Measurements from ENCODE around the gene AP5B1. TPM values are rescaled to one million over a fixed set of nuclear protein-coding genes. Genes with fewer than 3 reads are reported as not detected.
"Not testable (repeated sequence)": the region's sequence is repeated elsewhere in the genome, so short reads cannot be mapped to it uniquely, and the experiment has no call there.

AP5B1 gene
- total and polyA plus RNA-seq, 8 donors = 3.6 to 44.9 (median 12.4) TPM

DNA sequence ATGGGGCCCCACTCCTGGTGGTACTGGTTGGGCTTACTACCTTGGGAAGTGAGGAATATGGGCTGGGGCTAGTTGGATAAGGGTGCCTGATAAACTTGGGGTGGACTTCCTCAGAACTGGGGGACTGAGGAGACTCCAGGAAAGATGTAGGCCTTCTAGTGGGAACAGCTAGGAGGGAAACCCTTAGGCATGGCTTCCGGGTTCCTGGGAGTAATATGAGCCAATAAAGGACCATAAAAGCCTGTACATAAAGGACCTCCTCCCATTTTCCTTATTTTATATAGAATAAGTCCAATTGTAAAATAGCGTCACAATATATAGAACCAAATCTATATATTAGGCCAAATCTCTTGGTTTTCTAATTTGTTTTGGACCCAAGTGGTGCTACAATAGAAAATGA lies 41.8 kb downstream of the AP5B1 start:
- Histone ChIP-seq H3K9me3 (no peaks in the 10 kb centered on the region), H3K36me3 (no peaks in the 10 kb centered on the region), H3K4me1 (no peaks in the 10 kb centered on the region), H3K4me3 (no peak overlapping the region), H3K27ac (no peak overlapping the region), H3K27me3 (peaks cover 0 to 15% (median 0%) of the 10 kb centered on the region in 3 donors)
- no peak for DNase-seq
- TF ChIP-seq POLR2AphosphoS5 (IDR thresholded peaks at IDR 0.05) (no peak), POLR2A (IDR thresholded peaks at IDR 0.05) (no peak)
- intact Hi-C loops (cut with DNase I; ENCODE audit: low total_unique reads) = no loop called here
- WGBS, 5 donors = 79 to 94% (median 85%) methylated on average over 2 of the region's 2 CpGs

DNA sequence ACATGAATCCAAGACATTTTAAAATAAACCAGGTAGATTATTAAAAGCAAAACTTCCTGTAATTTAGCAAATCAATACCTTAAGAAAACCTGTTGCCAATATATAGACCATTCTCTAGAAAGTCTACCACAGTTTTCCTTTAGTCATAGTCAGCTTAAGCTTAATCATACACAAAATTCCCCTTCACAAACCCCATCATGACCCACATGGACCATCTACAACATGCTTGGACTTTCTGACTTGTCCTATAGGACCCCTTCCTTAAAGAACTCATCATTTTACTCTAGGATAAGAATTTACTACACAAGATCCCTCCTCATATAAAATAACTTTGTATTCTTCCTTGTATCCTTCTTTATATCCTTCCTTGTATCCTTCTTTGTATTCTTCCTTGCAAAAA lies 44.0 kb downstream of the AP5B1 start:
- H3K36me3 ChIP-seq = no peaks in the 10 kb centered on the region
- no peaks in the 10 kb centered on the region for H3K4me1 ChIP-seq
- TF ChIP-seq, protein P1, sequence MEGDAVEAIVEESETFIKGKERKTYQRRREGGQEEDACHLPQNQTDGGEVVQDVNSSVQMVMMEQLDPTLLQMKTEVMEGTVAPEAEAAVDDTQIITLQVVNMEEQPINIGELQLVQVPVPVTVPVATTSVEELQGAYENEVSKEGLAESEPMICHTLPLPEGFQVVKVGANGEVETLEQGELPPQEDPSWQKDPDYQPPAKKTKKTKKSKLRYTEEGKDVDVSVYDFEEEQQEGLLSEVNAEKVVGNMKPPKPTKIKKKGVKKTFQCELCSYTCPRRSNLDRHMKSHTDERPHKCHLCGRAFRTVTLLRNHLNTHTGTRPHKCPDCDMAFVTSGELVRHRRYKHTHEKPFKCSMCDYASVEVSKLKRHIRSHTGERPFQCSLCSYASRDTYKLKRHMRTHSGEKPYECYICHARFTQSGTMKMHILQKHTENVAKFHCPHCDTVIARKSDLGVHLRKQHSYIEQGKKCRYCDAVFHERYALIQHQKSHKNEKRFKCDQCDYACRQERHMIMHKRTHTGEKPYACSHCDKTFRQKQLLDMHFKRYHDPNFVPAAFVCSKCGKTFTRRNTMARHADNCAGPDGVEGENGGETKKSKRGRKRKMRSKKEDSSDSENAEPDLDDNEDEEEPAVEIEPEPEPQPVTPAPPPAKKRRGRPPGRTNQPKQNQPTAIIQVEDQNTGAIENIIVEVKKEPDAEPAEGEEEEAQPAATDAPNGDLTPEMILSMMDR (IDR thresholded peaks at IDR 0.05) = no peak
- TF ChIP-seq POLR2A (IDR thresholded peaks at IDR 0.05) (no peak), EP300 (IDR thresholded peaks at IDR 0.05) (no peak), POLR2AphosphoS5 (IDR thresholded peaks at IDR 0.05) (no peak)
- H3K4me3 ChIP-seq = no peak overlapping the region
- no peak for DNase-seq
- peaks cover 0 to 12% (median 0%) of the 10 kb centered on the region in 3 donors for H3K27me3 ChIP-seq
- no peaks in the 10 kb centered on the region for H3K9me3 ChIP-seq
- no peak overlapping the region for H3K27ac ChIP-seq
- intact Hi-C loops (cut with DNase I; ENCODE audit: low total_unique reads) = no loop called here

DNA sequence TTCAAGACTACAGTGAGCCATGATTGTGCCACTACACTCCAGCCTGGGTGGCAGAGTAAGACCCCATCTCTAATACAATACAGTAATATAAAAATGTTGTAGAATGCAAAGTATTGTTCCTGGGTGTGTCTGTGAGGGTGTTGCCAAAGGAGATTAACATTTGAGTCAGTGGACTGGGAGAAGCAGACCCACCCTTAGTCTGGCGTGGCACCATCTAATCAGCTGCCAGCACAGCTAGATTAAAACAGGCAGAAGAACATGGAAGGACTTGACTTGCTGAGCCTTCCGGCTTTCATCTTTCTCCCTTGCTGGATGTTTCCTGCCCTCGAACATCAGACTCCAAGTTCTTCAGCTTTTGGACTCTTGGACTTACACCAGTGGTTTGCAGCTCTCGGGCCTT lies 45.7 kb downstream of the AP5B1 start:
- intact Hi-C loops (cut with DNase I; ENCODE audit: low total_unique reads) = not testable (repeated sequence)

DNA sequence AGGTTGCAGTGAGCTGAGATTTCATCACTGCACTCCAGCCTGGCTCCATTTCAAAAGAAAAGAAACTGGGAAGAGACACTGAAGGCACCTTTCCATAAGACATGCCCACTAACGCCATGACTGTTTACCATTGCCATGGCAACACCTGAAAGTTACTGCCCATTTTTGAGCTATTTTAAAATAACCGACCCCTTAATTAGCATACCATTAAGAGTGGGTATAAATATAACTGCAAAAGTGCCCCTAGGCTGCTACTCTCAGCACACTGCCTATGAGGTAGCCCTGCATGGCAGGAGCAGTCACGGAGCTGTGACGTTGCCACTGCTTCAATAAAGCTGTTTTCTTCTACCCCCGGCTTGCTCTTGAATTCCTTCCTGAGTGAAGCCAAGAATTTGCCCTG lies 50.3 kb downstream of the AP5B1 start:
- no peak overlapping the region for H3K4me3 ChIP-seq
- no peak overlapping the region for H3K27ac ChIP-seq
- H3K36me3 ChIP-seq = no peaks in the 10 kb centered on the region
- TF ChIP-seq, protein P1 (IDR thresholded peaks at IDR 0.05) = no peak
- TF ChIP-seq EP300 (IDR thresholded peaks at IDR 0.05) (no peak), POLR2A (IDR thresholded peaks at IDR 0.05) (no peak), POLR2AphosphoS5 (IDR thresholded peaks at IDR 0.05) (no peak)
- intact Hi-C loops (cut with DNase I; ENCODE audit: low total_unique reads) = no loop called here
- H3K9me3 ChIP-seq = no peaks in the 10 kb centered on the region
- H3K27me3 ChIP-seq = no peaks in the 10 kb centered on the region
- WGBS, 5 donors = 42 to 76% (median 58%) methylated on average over 5 of the region's 5 CpGs
- DNase-seq = no peak
- no peaks in the 10 kb centered on the region for H3K4me1 ChIP-seq

More for the DNA sequence above, 45.7 kb downstream of the AP5B1 start:
- not testable (repeated sequence) for DNase-seq, H3K4me1 ChIP-seq, H3K27ac ChIP-seq, H3K36me3 ChIP-seq, H3K9me3 ChIP-seq, H3K27me3 ChIP-seq, H3K4me3 ChIP-seq
- WGBS, 5 donors = 62 to 76% (median 66%) methylated on average over 4 of the region's 4 CpGs

DNA sequence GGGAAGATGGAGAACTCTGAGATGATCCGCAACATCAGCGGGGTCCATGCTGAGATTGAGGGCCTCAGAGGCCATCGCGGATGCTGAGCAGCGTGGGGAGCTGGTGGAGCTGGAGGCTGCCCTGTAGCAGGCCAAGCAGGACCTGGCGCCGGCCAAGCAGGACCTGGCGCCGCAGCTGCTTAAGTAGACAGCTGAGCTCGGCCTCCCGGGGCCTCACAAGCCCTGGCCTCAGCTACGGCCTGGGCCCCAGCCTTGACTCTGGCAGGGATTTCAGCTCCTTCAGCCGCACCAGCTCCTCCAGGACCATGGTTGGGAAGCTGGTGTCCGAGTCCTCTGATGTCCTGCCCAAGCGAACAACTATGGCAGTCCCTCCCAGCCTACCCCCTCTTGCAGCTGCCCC lies 52.9 kb downstream of the AP5B1 start:
- no peaks in the 10 kb centered on the region for H3K27me3 ChIP-seq
- no peaks in the 10 kb centered on the region for H3K36me3 ChIP-seq
- intact Hi-C loops (cut with DNase I; ENCODE audit: low total_unique reads) = no loop called here
- no peaks in the 10 kb centered on the region for H3K9me3 ChIP-seq
- DNase-seq = no peak
- no peak overlapping the region for H3K27ac ChIP-seq
- H3K4me3 ChIP-seq = no peak overlapping the region
- WGBS, 5 donors = 89 to 95% (median 92%) methylated on average over 8 to 15 of the region's 15 CpGs
- TF ChIP-seq EP300 (IDR thresholded peaks at IDR 0.05) (no peak), POLR2AphosphoS5 (IDR thresholded peaks at IDR 0.05) (no peak), POLR2A (IDR thresholded peaks at IDR 0.05) (no peak)
- TF ChIP-seq, protein P1 (IDR thresholded peaks at IDR 0.05) = no peak
- no peaks in the 10 kb centered on the region for H3K4me1 ChIP-seq
